Activated CD4-positive, alpha-beta T cell treated with anti-CD3 and anti-CD28 coated beads for 36 hours (primary cell): ENCODE measurements around the gene VKORC1. TPM values are rescaled to one million over a fixed set of nuclear protein-coding genes. Genes with fewer than 3 reads are reported as not detected.

Experiments used
- ATAC-seq: fragments of 200-7000 bp; cut with Tn5 transposase; one replicate; pipeline ENCODE4 v1.10.0; 2021; ENCODE audit warnings: mild to moderate bottlenecking, moderate library complexity
- CTCF ChIA-PET: fragments of 350-600 bp; sonication (Branson Sonifier 250); formaldehyde crosslinking; loops from one replicate; lab custom pipeline; 2021; ENCODE audit warnings: antibody characterized with exemption; lab: Charles Lee
- POLR2A ChIA-PET: fragments of 350-600 bp; sonication (Branson Sonifier 250); formaldehyde crosslinking; loops from one replicate; lab custom pipeline; 2021; ENCODE audit warnings: antibody characterized with exemption, inconsistent platforms; lab: Charles Lee
- DNase-seq: peaks from one replicate; pipeline ENCODE4 v3.0.0-alpha.2; 2020
- H3K27ac Mint-ChIP-seq: one replicate; pipeline ENCODE4 v1.8.0; 2021; ENCODE audit warnings: mixed read lengths
- H3K27me3 Mint-ChIP-seq: one replicate; pipeline ENCODE4 v1.8.0; 2021; ENCODE audit warnings: mixed read lengths
- H3K36me3 Mint-ChIP-seq: one replicate; pipeline ENCODE4 v1.8.0; 2021; ENCODE audit warnings: low read depth, mixed read lengths
- H3K4me1 Mint-ChIP-seq: one replicate; pipeline ENCODE4 v1.8.0; 2021; ENCODE audit warnings: mixed read lengths
- H3K4me3 Mint-ChIP-seq: one replicate; pipeline ENCODE4 v1.8.0; 2021; ENCODE audit warnings: mild to moderate bottlenecking, moderate library complexity, mixed read lengths
- H3K9me3 Mint-ChIP-seq: one replicate; pipeline ENCODE4 v1.8.0; 2021; ENCODE audit warnings: low read depth, mixed read lengths
- intact Hi-C, 2 experiments: fragments of 100-400 bp; cut with DNase I in 1 of 2; cut with micrococcal nuclease in 1 of 2; formaldehyde crosslinking; loops; one replicate each; pipeline versions ENCODE4 v1.14.2 to v1.15.1; 2022 to 2024; cut with DNase I, micrococcal nuclease
- total RNA-seq, 2 experiments: library from RNA; stranded (reverse); gene quantifications; one replicate each; pipeline ENCODE4 v1.2.3, GENCODE V29; 2021

Gene VKORC1
- total RNA-seq, 2 experiments from 2014 or later, result 59.6 to 64.2 TPM

- Mint-ChIP-seq H3K4me3 (no peak within 1 kb of the TSS), H3K36me3 (peaks cover 16% of the 10 kb centered on the region), H3K27ac (no peak within 1 kb of the TSS), H3K4me1 (peaks cover 12% of the 10 kb centered on the region), H3K27me3 (no peaks in the 10 kb centered on the region), H3K9me3 (no peaks in the 10 kb centered on the region)
- ATAC-seq (no peak), DNase-seq (no peak)
- POLR2A ChIA-PET, result no interaction called here
- CTCF ChIA-PET, result interaction anchor here (0.9 kb wide), 1 partner anchor 103 kb away, joined by 3 read pairs; the partner anchor contains the start of gene HSD3B7
- intact Hi-C loops, result no loop called here
Measured at GRCh38 chr16:31088459-31089183, 6.0 kb downstream of the VKORC1 start, which contains the start of gene PRSS53. Gene PRSS53 (minus strand): TSS chr16:31088943. CDS start chr16:31088809, 134 bp downstream.

DNA sequence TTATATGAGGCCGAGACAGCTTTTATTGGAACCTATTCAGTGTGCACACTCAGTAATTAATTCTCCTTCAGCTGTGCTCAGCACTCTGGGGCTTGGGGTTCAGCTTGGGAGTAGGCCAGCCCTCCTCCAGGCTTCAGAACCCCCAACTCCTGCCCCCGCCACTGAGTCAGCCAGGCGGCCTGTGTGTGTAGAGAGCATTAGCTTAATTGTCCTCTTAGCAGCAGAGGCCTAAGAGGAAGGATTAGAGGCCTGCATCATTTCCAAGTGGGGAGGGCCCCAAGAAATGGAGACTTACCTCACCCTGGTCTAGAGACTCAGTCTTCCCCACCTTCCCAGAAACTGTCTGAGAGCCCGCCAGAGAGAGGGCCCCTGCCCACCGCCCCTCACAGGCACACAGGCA, 6.6 kb downstream of the VKORC1 start:
- Mint-ChIP-seq H3K4me3 (no peak overlapping the region), H3K9me3 (no peaks in the 10 kb centered on the region), H3K27ac (no peak overlapping the region), H3K4me1 (peaks cover 9% of the 10 kb centered on the region), H3K27me3 (no peaks in the 10 kb centered on the region), H3K36me3 (peaks cover 16% of the 10 kb centered on the region)
- DNase-seq, result no peak
- ChIA-PET CTCF (interaction anchor here (0.9 kb wide), 1 partner anchor 103 kb away, joined by 3 read pairs; the partner anchor contains the start of gene HSD3B7), POLR2A (no interaction called here)
- ATAC-seq, result no peak
- intact Hi-C loops, result no loop called here

DNA sequence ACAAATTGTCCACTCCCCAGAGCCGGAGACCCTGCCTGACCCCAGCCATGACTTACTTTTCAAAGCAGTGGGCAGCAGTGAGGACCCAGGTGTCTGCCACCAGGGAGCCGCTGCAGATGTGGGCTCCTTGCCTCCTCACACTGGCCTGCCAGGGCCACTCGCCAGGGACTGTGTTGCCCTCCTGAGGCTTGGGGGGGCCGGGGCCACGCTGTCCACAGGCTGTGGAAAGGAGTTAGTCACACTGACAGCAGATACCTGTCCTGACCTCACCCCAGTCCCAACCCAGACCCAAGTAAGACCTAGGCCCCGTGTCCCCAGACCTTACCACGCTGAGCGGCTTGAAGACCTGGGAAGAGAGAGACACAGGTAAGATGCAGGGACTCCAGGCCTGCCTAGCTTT, 7.1 kb downstream of the VKORC1 start:
- H3K4me3 Mint-ChIP-seq, result no peak overlapping the region
- no peak for ATAC-seq
- no peaks in the 10 kb centered on the region for H3K27me3 Mint-ChIP-seq
- no peak for DNase-seq
- H3K9me3 Mint-ChIP-seq, result no peaks in the 10 kb centered on the region
- intact Hi-C loops, result no loop called here
- peaks cover 4% of the 10 kb centered on the region for H3K4me1 Mint-ChIP-seq
- ChIA-PET POLR2A (no interaction called here), CTCF (interaction anchor here (0.9 kb wide), 1 partner anchor 102 kb away, joined by 3 read pairs; the partner anchor contains the start of gene HSD3B7)
- no peak overlapping the region for H3K27ac Mint-ChIP-seq
- H3K36me3 Mint-ChIP-seq, result peaks cover 13% of the 10 kb centered on the region

DNA sequence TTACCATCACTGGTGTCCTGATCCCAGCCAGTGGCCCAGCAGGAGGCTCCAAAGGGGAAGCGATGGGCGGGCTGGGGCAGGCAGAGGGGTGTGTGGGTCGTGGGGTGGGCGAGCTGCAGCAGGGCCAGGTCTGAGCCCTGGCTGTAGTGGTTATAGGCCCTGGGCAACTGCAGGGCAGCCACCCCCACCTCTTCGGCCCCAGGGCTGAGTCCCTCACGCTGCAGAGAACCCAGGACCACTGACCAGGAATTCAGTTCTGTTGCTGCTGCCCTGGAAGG, 8.0 kb downstream of the VKORC1 start:
- no peak overlapping the region for H3K27ac Mint-ChIP-seq
- CTCF ChIA-PET, result interaction anchor here (0.9 kb wide), 1 partner anchor 102 kb away, joined by 3 read pairs; the partner anchor contains the start of gene HSD3B7
- DNase-seq (no peak), ATAC-seq (no peak)
- H3K9me3 Mint-ChIP-seq, result no peaks in the 10 kb centered on the region
- peaks cover 7% of the 10 kb centered on the region for H3K4me1 Mint-ChIP-seq
- intact Hi-C loops, result no loop called here
- H3K4me3 Mint-ChIP-seq, result no peak overlapping the region
- POLR2A ChIA-PET, result no interaction called here
- H3K27me3 Mint-ChIP-seq, result no peaks in the 10 kb centered on the region
- peaks cover 12% of the 10 kb centered on the region for H3K36me3 Mint-ChIP-seq

DNA sequence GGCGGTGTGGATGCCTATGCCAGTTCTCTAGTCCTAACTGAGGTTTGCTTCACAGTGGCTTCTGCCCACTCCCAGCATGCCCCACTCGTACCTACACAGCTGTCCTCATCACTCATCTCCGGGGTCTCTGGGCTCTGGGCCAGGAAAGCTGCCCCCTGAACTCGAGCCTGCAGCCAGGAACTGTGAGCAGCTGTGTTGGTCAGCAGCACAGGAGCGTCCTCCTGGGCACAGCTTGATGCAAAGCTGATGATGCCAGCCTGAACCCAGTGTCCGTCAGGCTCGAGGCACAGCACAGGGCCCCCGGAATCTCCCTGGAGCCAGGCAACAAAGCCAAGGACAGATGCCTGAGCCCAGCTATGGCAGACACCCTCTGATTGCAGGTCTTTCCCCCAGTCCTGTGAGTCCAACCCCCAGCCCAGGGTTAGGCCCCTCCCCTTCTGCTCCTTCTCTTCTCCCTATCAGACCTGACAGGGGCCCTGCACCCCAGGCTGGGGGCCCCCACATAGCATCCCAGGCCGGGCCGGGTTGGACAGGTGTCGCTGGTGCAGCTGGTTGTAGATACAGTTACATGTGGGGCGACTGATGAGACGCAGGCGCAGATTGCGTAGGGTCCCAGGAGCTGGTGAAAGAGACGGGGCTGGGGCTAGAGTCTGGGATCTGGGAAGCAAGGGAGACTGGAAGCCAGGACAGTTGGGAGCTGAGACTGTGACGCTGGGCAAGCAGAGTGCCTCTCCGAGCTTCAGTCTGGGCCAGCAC, 8.5 kb downstream of the VKORC1 start:
- no peak for ATAC-seq
- ChIA-PET CTCF (interaction anchor here (0.7 to 0.9 kb wide), 2 partner anchors 13 to 101 kb away, joined by 3 read pairs; partner anchors contain the start of gene HSD3B7), POLR2A (interaction anchor here (1.2 kb wide), 1 partner anchor 12 kb away, joined by 4 read pairs; the partner anchor contains the start of genes ZNF646 and ZNF668)
- intact Hi-C loops, result no loop called here
- H3K4me3 Mint-ChIP-seq, result no peak overlapping the region
- peaks cover 7% of the 10 kb centered on the region for H3K4me1 Mint-ChIP-seq
- no peak overlapping the region for H3K27ac Mint-ChIP-seq
- DNase-seq, result no peak
- no peaks in the 10 kb centered on the region for H3K27me3 Mint-ChIP-seq
- H3K36me3 Mint-ChIP-seq, result peaks cover 9% of the 10 kb centered on the region
- no peaks in the 10 kb centered on the region for H3K9me3 Mint-ChIP-seq

GRCh38 chr16:31085411-31085810, 9.2 kb downstream of the VKORC1 start:
- CTCF ChIA-PET, result interaction anchor here (0.7 kb wide), 1 partner anchor 14 kb away, joined by 3 read pairs; no protein-coding TSS in a partner anchor
- Mint-ChIP-seq H3K9me3 (no peaks in the 10 kb centered on the region), H3K27me3 (no peaks in the 10 kb centered on the region), H3K4me1 (peaks cover 8% of the 10 kb centered on the region), H3K36me3 (peaks cover 8% of the 10 kb centered on the region), H3K27ac (no peak overlapping the region), H3K4me3 (no peak overlapping the region)
- POLR2A ChIA-PET, result interaction anchor here (1.2 kb wide), 1 partner anchor 11 kb away, joined by 4 read pairs; the partner anchor contains the start of genes ZNF646 and ZNF668
- DNase-seq (no peak), ATAC-seq (no peak)
- intact Hi-C loops, result no loop called here

DNA sequence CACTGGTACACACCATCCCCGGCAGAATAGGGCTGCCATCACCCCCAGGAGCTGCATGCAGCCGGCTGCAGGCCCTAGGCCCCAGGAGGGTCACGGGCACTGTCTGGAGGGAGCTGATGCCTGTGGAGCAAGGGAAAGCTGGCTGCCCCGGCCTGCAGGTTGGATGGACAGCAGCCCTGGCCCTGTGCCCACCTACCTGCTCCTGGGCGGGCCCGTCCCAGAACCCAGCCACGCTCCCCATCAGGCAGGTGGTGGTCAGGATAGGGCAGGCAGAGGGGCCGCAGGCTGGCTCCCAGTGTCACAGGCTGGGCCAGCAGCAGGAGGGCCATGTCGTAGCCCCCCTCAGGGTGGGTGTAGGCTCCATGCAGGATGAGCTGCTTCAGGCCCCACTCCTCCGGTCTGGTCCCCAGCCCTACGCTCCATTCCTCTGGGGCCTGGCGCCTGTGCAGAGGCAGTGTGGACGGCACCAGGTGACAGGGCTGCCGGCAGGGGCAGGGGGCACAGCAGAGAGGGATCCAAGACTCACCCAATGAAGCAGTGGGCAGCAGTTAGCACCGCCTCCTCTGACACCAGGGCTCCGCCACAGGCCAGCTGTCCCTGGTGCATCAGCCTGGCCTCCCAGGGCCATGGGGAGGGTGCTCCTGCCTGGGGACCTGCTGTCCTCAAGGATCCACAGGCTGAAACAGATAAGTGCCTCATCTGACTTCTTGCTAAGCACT, 9.9 kb downstream of the VKORC1 start:
- POLR2A ChIA-PET, result interaction anchor here (1.2 kb wide), 1 partner anchor 11 kb away, joined by 4 read pairs; the partner anchor contains the start of genes ZNF646 and ZNF668
- intact Hi-C loops, result no loop called here
- H3K27me3 Mint-ChIP-seq, result no peaks in the 10 kb centered on the region
- peaks cover 8% of the 10 kb centered on the region for H3K4me1 Mint-ChIP-seq
- ATAC-seq (no peak), DNase-seq (no peak)
- no peaks in the 10 kb centered on the region for H3K9me3 Mint-ChIP-seq
- no peak overlapping the region for H3K27ac Mint-ChIP-seq
- H3K36me3 Mint-ChIP-seq, result peaks cover 8% of the 10 kb centered on the region
- no peak overlapping the region for H3K4me3 Mint-ChIP-seq
- CTCF ChIA-PET, result no interaction called here

DNA sequence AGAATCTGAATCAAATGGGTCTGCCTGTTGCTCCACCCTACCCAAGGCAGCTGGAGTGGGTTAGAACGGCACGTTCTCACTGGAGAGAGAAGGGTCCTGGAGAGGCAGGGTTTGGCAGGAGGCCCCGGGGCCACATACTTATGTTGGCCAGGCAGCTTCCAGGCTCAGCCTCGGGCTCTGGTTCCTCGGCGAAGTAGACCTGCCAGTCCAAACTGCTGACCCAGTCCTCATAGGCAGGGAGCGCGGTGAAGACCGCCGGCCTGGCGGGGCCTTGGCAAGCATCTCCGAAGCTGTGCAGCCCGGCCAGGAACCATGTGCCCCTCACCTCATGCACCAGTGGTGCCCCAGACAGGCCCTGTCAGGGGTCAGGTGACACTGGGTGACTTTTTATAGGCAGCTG, 10.6 kb downstream of the VKORC1 start:
- ATAC-seq, result no peak
- no peak overlapping the region for H3K4me3 Mint-ChIP-seq
- CTCF ChIA-PET, result no interaction called here

DNA sequence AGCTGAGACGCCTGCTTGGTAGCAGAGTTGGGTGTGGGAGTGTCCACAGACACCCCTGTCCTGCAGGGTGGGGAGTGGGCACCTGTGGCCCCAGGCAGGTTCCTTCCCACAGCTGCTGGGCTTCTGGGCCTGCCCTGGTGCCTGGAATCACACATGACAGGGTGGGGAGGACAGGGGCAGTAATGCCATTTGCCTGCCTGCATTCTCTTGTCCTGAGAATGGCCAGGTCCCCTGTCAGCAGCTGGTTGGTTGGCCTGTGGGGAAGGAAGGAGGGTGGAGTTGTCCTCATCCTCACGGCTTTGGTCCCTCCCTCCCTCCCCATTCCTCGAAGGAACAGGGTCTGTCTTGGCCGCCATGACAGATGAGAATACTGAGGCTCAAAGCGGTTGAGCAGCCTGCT, 11.0 kb downstream of the VKORC1 start:
- no peaks in the 10 kb centered on the region for H3K9me3 Mint-ChIP-seq
- no peak for DNase-seq
- POLR2A ChIA-PET, result no interaction called here
- intact Hi-C loops, result no loop called here
- no peaks in the 10 kb centered on the region for H3K27me3 Mint-ChIP-seq
- H3K4me3 Mint-ChIP-seq, result no peak overlapping the region
- CTCF ChIA-PET, result interaction anchor here (1.0 kb wide), 1 partner anchor 59 kb away, joined by 3 read pairs; no protein-coding TSS in a partner anchor
- H3K36me3 Mint-ChIP-seq, result peaks cover 14% of the 10 kb centered on the region
- peaks cover 8% of the 10 kb centered on the region for H3K4me1 Mint-ChIP-seq
- no peak overlapping the region for H3K27ac Mint-ChIP-seq
- ATAC-seq, result no peak

More for the DNA sequence above, 10.6 kb downstream of the VKORC1 start:
- Mint-ChIP-seq H3K36me3 (peaks cover 9% of the 10 kb centered on the region), H3K9me3 (no peaks in the 10 kb centered on the region), H3K27me3 (no peaks in the 10 kb centered on the region), H3K4me1 (peaks cover 8% of the 10 kb centered on the region), H3K27ac (no peak overlapping the region)
- POLR2A ChIA-PET, result no interaction called here
- intact Hi-C loops, result no loop called here
- no peak for DNase-seq

GRCh38 chr16:31083081-31083480, 11.5 kb downstream of the VKORC1 start:
- intact Hi-C loops, result no loop called here
- POLR2A ChIA-PET, result no interaction called here
- H3K27me3 Mint-ChIP-seq, result no peaks in the 10 kb centered on the region
- no peak overlapping the region for H3K4me3 Mint-ChIP-seq
- H3K4me1 Mint-ChIP-seq, result peaks cover 8% of the 10 kb centered on the region
- DNase-seq (no peak), ATAC-seq (no peak)
- H3K27ac Mint-ChIP-seq, result no peak overlapping the region
- H3K36me3 Mint-ChIP-seq, result peaks cover 18% of the 10 kb centered on the region
- H3K9me3 Mint-ChIP-seq, result no peaks in the 10 kb centered on the region
- CTCF ChIA-PET, result interaction anchor here (1.0 kb wide), 1 partner anchor 60 kb away, joined by 3 read pairs; no protein-coding TSS in a partner anchor
